K562 (cell line): Measurements from ENCODE around the gene SLC13A4. TPM values are rescaled to one million over a fixed set of nuclear protein-coding genes. Genes with fewer than 3 reads are reported as not detected.

Experiments used
- ADNP ChIP-seq: fragments of 200-800 bp; sonication (Bioruptor generic); IDR thresholded peaks from 2 replicates; pipeline ENCODE4 v1.6.1; 2016; ENCODE audit warnings: missing genetic modification characterization, missing compliant biosample characterization
- CAMTA2 ChIP-seq: fragments of 250-450 bp; sonication (Bioruptor Pico); conservative IDR thresholded peaks from 2 replicates; pipeline ENCODE4 v1.5.1; 2022
- FOXJ2 ChIP-seq: fragments of 200-800 bp; sonication (Bioruptor generic); IDR thresholded peaks from 2 replicates; pipeline ENCODE4 v1.6.1; 2016; ENCODE audit warnings: missing genetic modification characterization, missing compliant biosample characterization
- HEY1 ChIP-seq: fragments of 250-450 bp; sonication (Bioruptor Pico); IDR thresholded peaks from 2 replicates; pipeline ENCODE4 v1.5.0; 2020; ENCODE audit warnings: mild to moderate bottlenecking, moderate library complexity, borderline replicate concordance
- HNRNPH1 ChIP-seq: fragments of 200-400 bp; formaldehyde crosslinking; optimal IDR thresholded peaks from 2 replicates; pipeline ENCODE3; 2017; ENCODE audit warnings: low read depth, mild to moderate bottlenecking, low read length, moderate library complexity
- KLF13 ChIP-seq: fragments of 450-650 bp; IDR thresholded peaks from 2 replicates; pipeline ENCODE4 v1.6.1; 2016; ENCODE audit warnings: missing genetic modification characterization, low read depth, mild to moderate bottlenecking, missing compliant biosample characterization, moderate library complexity, borderline replicate concordance
- NR4A1 ChIP-seq, 2 experiments: fragments of 250-450 bp in 1 of 2; fragments of 450-650 bp in 1 of 2; sonication (Bioruptor Pico) in 1 of 2; IDR thresholded peaks; 2 replicates each; pipeline versions ENCODE4 v1.4.0 to v1.6.1; 2016 to 2020; ENCODE audit warnings: mild to moderate bottlenecking in 2 of 2, missing compliant biosample characterization in 1 of 2, missing genetic modification characterization in 1 of 2, moderate library complexity in 1 of 2
- SAFB ChIP-seq: fragments of 200-400 bp; formaldehyde crosslinking; IDR thresholded peaks from 2 replicates; pipeline ENCODE4 v1.6.1; 2017; ENCODE audit warnings: low read depth, low read length, borderline replicate concordance
- SIN3A ChIP-seq, 2 experiments: fragments of 150-350 bp in 1 of 2; IDR thresholded peaks; 2 replicates each; pipeline ENCODE4 v1.6.1; 2011 to 2016; ENCODE audit warnings: borderline replicate concordance in 2 of 2, low read depth in 2 of 2, low read length in 2 of 2, mild to moderate bottlenecking in 2 of 2, moderate library complexity in 2 of 2; ENCODE audit not compliant: control insufficient read depth in 1 of 2
- ZFP30 ChIP-seq: fragments of 250-450 bp; sonication (Bioruptor Pico); IDR thresholded peaks from 2 replicates; pipeline ENCODE4 v1.8.0; 2022; ENCODE audit warnings: moderate library complexity, mild to moderate bottlenecking, inconsistent platforms, borderline replicate concordance
- ZSCAN29 ChIP-seq: fragments of 450-650 bp; IDR thresholded peaks from 2 replicates; pipeline ENCODE4 v1.6.1; 2017
- polyA plus RNA-seq, 8 experiments: library from polyadenylated mRNA; depleted of rRNA in 4 of 8; stranded (reverse) in 5 of 8; unstranded in 3 of 8; fragments of >200 nt; fragmentation: Nextera tagmentation in 2 of 8; fragmentation: Illumina TruSeq in 1 of 8; extraction: Ambion mirVana in 2 of 8; extraction: Trizol in 1 of 8; gene quantifications; 2 replicates each; pipeline versions ENCODE4 v1.2.1 to v1.2.3, GENCODE V29; 2011 to 2014; ENCODE audit warnings: inconsistent platforms in 1 of 8, missing spikeins in 1 of 8
- total RNA-seq, 7 experiments: library from RNA; depleted of rRNA in 6 of 7; stranded (reverse); fragments of >200 nt in 6 of 7; fragmentation: Illumina TruSeq in 2 of 7; extraction: Trizol in 2 of 7; gene quantifications; 2 replicates each; pipeline versions ENCODE4 v1.2.1 to v1.2.3, GENCODE V29; 2011 to 2021; ENCODE audit warnings: low replicate concordance in 1 of 7
- TF ChIP-seq, protein P1 (sequence below): fragments of 450-650 bp; IDR thresholded peaks from 2 replicates; pipeline ENCODE4 v1.7.0; 2016; ENCODE audit warnings: borderline replicate concordance
- TF ChIP-seq, protein P2 (sequence below), 2 experiments: fragments of 450-650 bp; IDR thresholded peaks; 2 replicates each; pipeline ENCODE4 v1.6.1; 2016
- TF ChIP-seq, protein P3 (sequence below): fragments of 250-450 bp; sonication (Bioruptor Pico); IDR thresholded peaks from 2 replicates; pipeline ENCODE4 v1.5.0; 2022; ENCODE audit warnings: mild to moderate bottlenecking
- TF ChIP-seq, protein P4 (sequence below): fragments of 450-650 bp; formaldehyde crosslinking; IDR thresholded peaks from 2 replicates; pipeline ENCODE4 v1.4.0; 2020; ENCODE audit warnings: mild to moderate bottlenecking, moderate library complexity

Gene SLC13A4
- total and polyA plus RNA-seq, 9 of the 15 experiments (the other 6 are each of a cell fraction or from before 2014, with no cell fraction given), result 0.11 to 1.0 (median 0.36) TPM

DNA sequence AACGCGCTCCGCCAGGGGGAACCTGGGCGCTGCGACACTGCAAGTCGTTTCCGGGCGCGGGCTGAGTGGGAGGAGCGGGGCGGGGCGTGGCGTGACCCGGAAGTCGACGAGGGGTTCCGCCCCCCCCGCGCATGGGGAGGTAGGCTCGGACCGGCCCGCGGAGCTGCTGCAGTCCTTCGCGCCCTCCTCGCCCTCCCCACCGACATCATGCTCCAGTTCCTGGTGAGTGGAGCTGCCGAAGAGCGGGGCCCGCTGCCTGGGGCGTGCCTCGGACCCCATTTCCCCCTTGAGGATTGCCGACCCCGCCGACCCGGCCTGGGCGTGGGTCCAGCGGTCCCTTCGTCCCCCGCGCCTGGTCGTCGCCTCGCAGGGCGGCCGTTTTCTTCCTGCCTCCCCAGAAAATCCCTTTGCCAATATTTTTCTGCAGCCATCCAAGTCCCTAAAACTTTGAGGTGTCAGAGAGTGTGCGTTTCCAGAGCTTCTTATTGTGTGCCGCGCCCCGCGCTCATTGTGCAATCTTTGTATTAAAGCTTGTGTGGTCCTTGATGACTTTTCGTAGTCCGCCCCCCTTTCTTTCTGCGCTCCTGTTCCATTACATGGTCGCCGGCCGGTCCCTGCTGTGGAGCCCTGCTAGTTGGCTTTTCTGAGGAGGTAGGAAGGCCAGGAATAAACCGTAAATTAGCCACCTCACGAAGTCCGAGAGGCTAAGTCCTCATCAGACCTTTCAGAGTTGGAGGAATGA, 65.4 kb downstream of the SLC13A4 start, which contains the start of gene STMP1 (continued):
- TF ChIP-seq, protein P1, sequence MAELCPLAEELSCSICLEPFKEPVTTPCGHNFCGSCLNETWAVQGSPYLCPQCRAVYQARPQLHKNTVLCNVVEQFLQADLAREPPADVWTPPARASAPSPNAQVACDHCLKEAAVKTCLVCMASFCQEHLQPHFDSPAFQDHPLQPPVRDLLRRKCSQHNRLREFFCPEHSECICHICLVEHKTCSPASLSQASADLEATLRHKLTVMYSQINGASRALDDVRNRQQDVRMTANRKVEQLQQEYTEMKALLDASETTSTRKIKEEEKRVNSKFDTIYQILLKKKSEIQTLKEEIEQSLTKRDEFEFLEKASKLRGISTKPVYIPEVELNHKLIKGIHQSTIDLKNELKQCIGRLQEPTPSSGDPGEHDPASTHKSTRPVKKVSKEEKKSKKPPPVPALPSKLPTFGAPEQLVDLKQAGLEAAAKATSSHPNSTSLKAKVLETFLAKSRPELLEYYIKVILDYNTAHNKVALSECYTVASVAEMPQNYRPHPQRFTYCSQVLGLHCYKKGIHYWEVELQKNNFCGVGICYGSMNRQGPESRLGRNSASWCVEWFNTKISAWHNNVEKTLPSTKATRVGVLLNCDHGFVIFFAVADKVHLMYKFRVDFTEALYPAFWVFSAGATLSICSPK, result no peak
- TF ChIP-seq CAMTA2 (CRISPR knock-in tag) (peak; percentile 46; the same call in 1 of the 2 replicates), SAFB (peak; percentile 45; the same call in 1 of the 2 replicates), ZSCAN29 (peak; percentile 22; the same call in 1 of the 2 replicates), HEY1 (CRISPR knock-in tag) (no peak), ZFP30 (CRISPR knock-in tag) (no peak), SIN3A (IDR thresholded peaks at IDR 0.05; ENCODE audit: borderline replicate concordance in 2 of 2, control insufficient read depth in 1 of 2, low read depth in 2 of 2, low read length in 2 of 2) (peak; percentile 84 to 91; a peak in 2 of 4 replicates), KLF13 (tag) (peak; percentile 88), ADNP (tag) (no peak), HNRNPH1 (no peak), FOXJ2 (0 out of 2 replicates have a peak, but pooled peaks have one; percentile 65), NR4A1 (CRISPR knock-in tag; IDR thresholded peaks at IDR 0.05) (no peak), NR4A1 (tag; IDR thresholded peaks at IDR 0.05) (no peak)
- TF ChIP-seq, protein P2, sequence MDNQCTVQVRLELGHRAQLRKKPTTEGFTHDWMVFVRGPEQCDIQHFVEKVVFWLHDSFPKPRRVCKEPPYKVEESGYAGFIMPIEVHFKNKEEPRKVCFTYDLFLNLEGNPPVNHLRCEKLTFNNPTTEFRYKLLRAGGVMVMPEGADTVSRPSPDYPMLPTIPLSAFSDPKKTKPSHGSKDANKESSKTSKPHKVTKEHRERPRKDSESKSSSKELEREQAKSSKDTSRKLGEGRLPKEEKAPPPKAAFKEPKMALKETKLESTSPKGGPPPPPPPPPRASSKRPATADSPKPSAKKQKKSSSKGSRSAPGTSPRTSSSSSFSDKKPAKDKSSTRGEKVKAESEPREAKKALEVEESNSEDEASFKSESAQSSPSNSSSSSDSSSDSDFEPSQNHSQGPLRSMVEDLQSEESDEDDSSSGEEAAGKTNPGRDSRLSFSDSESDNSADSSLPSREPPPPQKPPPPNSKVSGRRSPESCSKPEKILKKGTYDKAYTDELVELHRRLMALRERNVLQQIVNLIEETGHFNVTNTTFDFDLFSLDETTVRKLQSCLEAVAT (IDR thresholded peaks at IDR 0.05), result peak; percentile 87 to 91
- TF ChIP-seq, protein P3, sequence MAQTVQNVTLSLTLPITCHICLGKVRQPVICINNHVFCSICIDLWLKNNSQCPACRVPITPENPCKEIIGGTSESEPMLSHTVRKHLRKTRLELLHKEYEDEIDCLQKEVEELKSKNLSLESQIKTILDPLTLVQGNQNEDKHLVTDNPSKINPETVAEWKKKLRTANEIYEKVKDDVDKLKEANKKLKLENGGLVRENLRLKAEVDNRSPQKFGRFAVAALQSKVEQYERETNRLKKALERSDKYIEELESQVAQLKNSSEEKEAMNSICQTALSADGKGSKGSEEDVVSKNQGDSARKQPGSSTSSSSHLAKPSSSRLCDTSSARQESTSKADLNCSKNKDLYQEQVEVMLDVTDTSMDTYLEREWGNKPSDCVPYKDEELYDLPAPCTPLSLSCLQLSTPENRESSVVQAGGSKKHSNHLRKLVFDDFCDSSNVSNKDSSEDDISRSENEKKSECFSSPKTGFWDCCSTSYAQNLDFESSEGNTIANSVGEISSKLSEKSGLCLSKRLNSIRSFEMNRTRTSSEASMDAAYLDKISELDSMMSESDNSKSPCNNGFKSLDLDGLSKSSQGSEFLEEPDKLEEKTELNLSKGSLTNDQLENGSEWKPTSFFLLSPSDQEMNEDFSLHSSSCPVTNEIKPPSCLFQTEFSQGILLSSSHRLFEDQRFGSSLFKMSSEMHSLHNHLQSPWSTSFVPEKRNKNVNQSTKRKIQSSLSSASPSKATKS, result no peak
- TF ChIP-seq, protein P4, sequence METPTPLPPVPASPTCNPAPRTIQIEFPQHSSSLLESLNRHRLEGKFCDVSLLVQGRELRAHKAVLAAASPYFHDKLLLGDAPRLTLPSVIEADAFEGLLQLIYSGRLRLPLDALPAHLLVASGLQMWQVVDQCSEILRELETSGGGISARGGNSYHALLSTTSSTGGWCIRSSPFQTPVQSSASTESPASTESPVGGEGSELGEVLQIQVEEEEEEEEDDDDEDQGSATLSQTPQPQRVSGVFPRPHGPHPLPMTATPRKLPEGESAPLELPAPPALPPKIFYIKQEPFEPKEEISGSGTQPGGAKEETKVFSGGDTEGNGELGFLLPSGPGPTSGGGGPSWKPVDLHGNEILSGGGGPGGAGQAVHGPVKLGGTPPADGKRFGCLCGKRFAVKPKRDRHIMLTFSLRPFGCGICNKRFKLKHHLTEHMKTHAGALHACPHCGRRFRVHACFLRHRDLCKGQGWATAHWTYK, result no peak
